BJ (cell line): ENCODE results near the gene KRT82. TPM values are rescaled to one million over a fixed set of nuclear protein-coding genes. Genes with fewer than 3 reads are reported as not detected.

Source experiments
- CTCF ChIA-PET: fragments of 350-600 bp; formaldehyde crosslinking; extraction: SDS; loops from one replicate; lab custom pipeline; 2021; ENCODE audit warnings: antibody characterized with exemption, inconsistent platforms; lab: Yijun Ruan, JAX
- POLR2A ChIA-PET: fragments of 300-600 bp; sonication (Branson Sonifier 250); formaldehyde crosslinking; extraction: SDS; loops from one replicate; lab custom pipeline; 2021; ENCODE audit warnings: antibody characterized with exemption; lab: Charles Lee
- DNase-seq: peaks from one replicate; pipeline ENCODE4 v3.0.0-alpha.2; 2011; ENCODE audit warnings: low read depth
- H3K27me3 ChIP-seq: 2 replicates; pipeline ENCODE4 v1.6.0; 2011; ENCODE audit warnings: low read length; ENCODE audit not compliant: control insufficient read depth, insufficient read depth
- H3K36me3 ChIP-seq: 2 replicates; pipeline ENCODE4 v1.5.1; 2011; ENCODE audit warnings: low read length; ENCODE audit not compliant: control insufficient read depth, insufficient read depth
- H3K4me3 ChIP-seq: 2 replicates; pipeline ENCODE4 v1.5.1; 2011; ENCODE audit warnings: low read depth, mild to moderate bottlenecking, control low read depth, low read length
- CTCF ChIP-seq: IDR thresholded peaks from 2 replicates; pipeline ENCODE4 v1.5.1; 2011; ENCODE audit warnings: low read depth, mild to moderate bottlenecking, control low read depth, inconsistent platforms, low read length, moderate library complexity; ENCODE audit not compliant: insufficient read depth
- polyA plus RNA-seq: library from polyadenylated mRNA; depleted of rRNA; stranded (reverse); fragments of >200 nt; gene quantifications from 2 replicates; pipeline ENCODE4 v1.2.3, GENCODE V29; 2011

The KRT82 gene
- polyA plus RNA-seq, 1 experiment, result not detected

GRCh38 chr12:52401926-52402325, 4.2 kb downstream of the KRT82 start:
- Histone ChIP-seq H3K36me3 (no peaks in the 10 kb centered on the region), H3K4me3 (no peak overlapping the region), H3K27me3 (peaks cover 14% of the 10 kb centered on the region)
- no peak for DNase-seq
- POLR2A ChIA-PET, result no interaction called here
- CTCF ChIA-PET, result interaction anchor here (0.7 to 2.4 kb wide), 4 partner anchors 10 to 478 kb away, joined by 3 to 10 read pairs (median 4); no protein-coding TSS in a partner anchor
- no peak for TF ChIP-seq CTCF

GRCh38 chr12:52401526-52401925, 4.6 kb downstream of the KRT82 start:
- DNase-seq, result no peak
- no peak for TF ChIP-seq CTCF
- H3K4me3 ChIP-seq, result no peak overlapping the region
- H3K36me3 ChIP-seq, result no peaks in the 10 kb centered on the region
- ChIA-PET POLR2A (no interaction called here), CTCF (interaction anchor here (0.7 to 2.4 kb wide), 4 partner anchors 9 to 478 kb away, joined by 3 to 10 read pairs (median 4); no protein-coding TSS in a partner anchor)
- H3K27me3 ChIP-seq, result peaks cover 14% of the 10 kb centered on the region

GRCh38 chr12:52400906-52401305, 5.2 kb downstream of the KRT82 start:
- DNase-seq, result no peak
- Histone ChIP-seq H3K4me3 (no peak overlapping the region), H3K36me3 (no peaks in the 10 kb centered on the region), H3K27me3 (peaks cover 13% of the 10 kb centered on the region)
- ChIA-PET CTCF (interaction anchor here (0.9 to 2.4 kb wide), 3 partner anchors 9 to 479 kb away, joined by 4 to 10 read pairs (median 4); no protein-coding TSS in a partner anchor), POLR2A (no interaction called here)
- no peak for TF ChIP-seq CTCF

DNA sequence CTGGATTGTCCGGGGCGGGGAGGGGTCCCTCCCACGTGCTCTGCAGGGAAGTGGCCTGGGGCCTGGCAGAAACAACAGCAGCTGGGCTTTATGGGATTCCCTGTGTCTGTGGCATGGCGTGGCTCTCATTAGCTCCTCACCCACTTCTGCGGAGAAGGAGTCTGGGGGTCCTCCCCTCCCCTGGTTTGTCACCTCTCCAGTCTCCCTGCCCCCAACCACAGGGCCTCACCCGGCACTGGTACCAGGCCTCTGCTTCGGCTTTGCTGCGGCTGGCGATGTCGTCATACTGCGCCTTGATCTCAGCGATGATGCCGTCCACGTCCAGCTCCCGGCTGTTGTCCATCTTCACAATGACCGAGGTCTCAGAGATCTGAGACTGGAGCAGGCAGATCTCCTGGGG, 6.4 kb downstream of the KRT82 start:
- POLR2A ChIA-PET, result no interaction called here
- DNase-seq, result no peak
- no peak overlapping the region for H3K4me3 ChIP-seq
- no peak for TF ChIP-seq CTCF
- peaks cover 15% of the 10 kb centered on the region for H3K27me3 ChIP-seq
- H3K36me3 ChIP-seq, result no peaks in the 10 kb centered on the region
- CTCF ChIA-PET, result interaction anchor here (0.9 to 2.4 kb wide), 4 partner anchors 8 to 485 kb away, joined by 3 to 10 read pairs (median 4); no protein-coding TSS in a partner anchor

DNA sequence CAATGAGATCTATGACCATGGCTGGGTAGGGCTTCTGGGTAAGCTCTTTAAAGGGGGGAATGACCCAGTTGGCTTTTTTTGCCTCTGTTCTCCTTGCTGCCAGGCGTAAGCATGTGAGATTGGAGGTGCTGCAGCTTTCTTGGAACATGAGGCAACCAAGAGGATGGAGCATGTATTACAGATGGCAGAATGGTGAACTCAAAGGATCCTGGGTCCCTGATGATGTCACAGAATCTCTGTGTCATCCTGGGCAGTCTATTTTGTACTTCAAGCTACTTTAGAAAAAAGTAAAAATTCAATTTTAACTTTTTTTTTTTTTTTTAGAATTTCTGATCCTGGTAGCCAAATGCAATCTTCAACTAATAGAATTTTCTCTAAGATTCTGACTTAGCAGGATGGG, 8.0 kb downstream of the KRT82 start:
- Histone ChIP-seq H3K4me3 (no peak overlapping the region), H3K36me3 (no peaks in the 10 kb centered on the region), H3K27me3 (peaks cover 18% of the 10 kb centered on the region)
- POLR2A ChIA-PET, result interaction anchor here (0.7 kb wide), 1 partner anchor 16 kb away, joined by 7 read pairs; no protein-coding TSS in a partner anchor
- no peak for DNase-seq
- no peak for TF ChIP-seq CTCF
- CTCF ChIA-PET, result interaction anchor here (0.9 to 1.4 kb wide), 6 partner anchors 18 to 482 kb away, joined by 3 to 5 read pairs (median 4); no protein-coding TSS in a partner anchor
